Skeletal muscle tissue (tissue), 4 donors: ENCODE results near the gene MYO1D. TPM values are rescaled to one million over a fixed set of nuclear protein-coding genes. Genes with fewer than 3 reads are reported as not detected.
"Not testable (repeated sequence)": the region's sequence is repeated elsewhere in the genome, so short reads cannot be mapped to it uniquely, and the experiment has no call there.

Experiments
- H3K27ac ChIP-seq: one replicate; pipeline ENCODE4 v1.7.0; 2013; ENCODE audit warnings: mild to moderate bottlenecking, low read depth, low read length, inconsistent platforms
- H3K27me3 ChIP-seq, 3 donors: one replicate each; pipeline ENCODE4 v1.7.0; 2013; ENCODE audit warnings: low read length in 3 of 3; ENCODE audit not compliant: control insufficient read depth in 3 of 3, insufficient read depth in 3 of 3
- H3K36me3 ChIP-seq, 3 donors: one replicate each; pipeline ENCODE4 v1.7.0; 2013; ENCODE audit warnings: low read length in 3 of 3; ENCODE audit not compliant: control insufficient read depth in 3 of 3, insufficient read depth in 3 of 3
- H3K4me1 ChIP-seq, 3 donors: one replicate each; pipeline ENCODE4 v1.7.0; 2013; ENCODE audit warnings: low read length in 3 of 3, mild to moderate bottlenecking in 3 of 3; ENCODE audit not compliant: control insufficient read depth in 3 of 3, insufficient read depth in 3 of 3
- H3K4me3 ChIP-seq, 3 donors: one replicate each; pipeline ENCODE4 v1.7.0; 2013; ENCODE audit warnings: low read length in 3 of 3
- H3K9ac ChIP-seq, 3 donors: one replicate each; pipeline ENCODE4 v1.7.0; 2013; ENCODE audit warnings: low read length in 3 of 3, mild to moderate bottlenecking in 3 of 3, moderate library complexity in 2 of 3, low read depth in 1 of 3
- H3K9me3 ChIP-seq, 3 donors: one replicate each; pipeline ENCODE4 v1.7.0; 2013; ENCODE audit warnings: low read length in 3 of 3; ENCODE audit not compliant: control insufficient read depth in 3 of 3
- total RNA-seq: library from RNA; depleted of rRNA; stranded (reverse); fragments of >200 nt; gene quantifications from one replicate; pipeline ENCODE4 v1.2.3, GENCODE V29; 2014
- donor health status: Osteomylitis.

Gene MYO1D
- total RNA-seq: 15.1 TPM

GRCh38 chr17:32876417-32877163 is at the start of gene MYO1D:
TSS of gene MYO1D (minus strand) at chr17:32877124. CDS start at chr17:32876872, 252 bp downstream.
- H3K27ac ChIP-seq: peak within 1 kb of the TSS; percentile 68

GRCh38 chr17:32926183-32926582 is 49.3 kb upstream of the MYO1D start:
- H3K36me3 ChIP-seq: no peaks in the 10 kb centered on the region
- H3K4me3 ChIP-seq: no peak overlapping the region
- H3K9me3 ChIP-seq: no peaks in the 10 kb centered on the region
- H3K27ac ChIP-seq: no peak overlapping the region
- no peak overlapping the region for H3K9ac ChIP-seq
- peaks cover 6 to 15% (median 6%) of the 10 kb centered on the region in 3 donors for H3K4me1 ChIP-seq
- H3K27me3 ChIP-seq: peaks cover 8 to 37% (median 27%) of the 10 kb centered on the region in 3 donors

More at GRCh38 chr17:32876417-32877163, at the start of gene MYO1D:
- peak within 1 kb of the TSS; percentile 74 to 82 (median 75) for H3K9ac ChIP-seq
- no peaks in the 10 kb centered on the region for H3K27me3 ChIP-seq
- no peaks in the 10 kb centered on the region for H3K36me3 ChIP-seq
- H3K4me3 ChIP-seq: peak within 1 kb of the TSS; percentile 76 to 81 (median 81)
- H3K4me1 ChIP-seq: peaks cover 9 to 12% (median 10%) of the 10 kb centered on the region in 3 donors
- H3K9me3 ChIP-seq: no peaks in the 10 kb centered on the region

GRCh38 chr17:32923905-32924304 is 47.0 kb upstream of the MYO1D start:
- not testable (repeated sequence) for H3K9ac ChIP-seq, H3K4me3 ChIP-seq, H3K36me3 ChIP-seq, H3K9me3 ChIP-seq, H3K27ac ChIP-seq
- Histone ChIP-seq H3K27me3 (peaks cover 8 to 21% (median 15%) of the 10 kb centered on the region in 3 donors), H3K4me1 (peaks cover 6 to 12% (median 6%) of the 10 kb centered on the region in 3 donors)

- H3K9ac ChIP-seq: no peak overlapping the region
Observed at GRCh38 chr17:32921017-32921416, 44.1 kb upstream of the MYO1D start.

GRCh38 chr17:32920293-32920692 is 43.4 kb upstream of the MYO1D start:
- H3K9me3 ChIP-seq: no peaks in the 10 kb centered on the region
- H3K36me3 ChIP-seq: no peaks in the 10 kb centered on the region
- H3K9ac ChIP-seq: no peak overlapping the region
- H3K4me1 ChIP-seq: no peaks in the 10 kb centered on the region
- no peak overlapping the region for H3K27ac ChIP-seq
- no peaks in the 10 kb centered on the region for H3K27me3 ChIP-seq
- no peak overlapping the region for H3K4me3 ChIP-seq

More at GRCh38 chr17:32921017-32921416, 44.1 kb upstream of the MYO1D start:
- no peaks in the 10 kb centered on the region for H3K27me3 ChIP-seq
- H3K27ac ChIP-seq: no peak overlapping the region
- H3K36me3 ChIP-seq: no peaks in the 10 kb centered on the region
- no peaks in the 10 kb centered on the region for H3K9me3 ChIP-seq
- H3K4me3 ChIP-seq: no peak overlapping the region
- H3K4me1 ChIP-seq: no peaks in the 10 kb centered on the region

GRCh38 chr17:32919876-32920275 is 43.0 kb upstream of the MYO1D start:
- H3K36me3 ChIP-seq, H3K9ac ChIP-seq, H3K27ac ChIP-seq, H3K27me3 ChIP-seq, H3K4me3 ChIP-seq, H3K9me3 ChIP-seq, H3K4me1 ChIP-seq: not testable (repeated sequence)

- no peaks in the 10 kb centered on the region for H3K27me3 ChIP-seq
- H3K9ac ChIP-seq: no peak overlapping the region
- no peak overlapping the region for H3K4me3 ChIP-seq
- no peaks in the 10 kb centered on the region for H3K9me3 ChIP-seq
- H3K27ac ChIP-seq: no peak overlapping the region
- no peaks in the 10 kb centered on the region for H3K4me1 ChIP-seq
- H3K36me3 ChIP-seq: no peaks in the 10 kb centered on the region
Observed at GRCh38 chr17:32917842-32918241, 40.9 kb upstream of the MYO1D start.

GRCh38 chr17:32917081-32917480 is 40.2 kb upstream of the MYO1D start:
- Histone ChIP-seq H3K27ac (no peak overlapping the region), H3K9me3 (no peaks in the 10 kb centered on the region), H3K27me3 (no peaks in the 10 kb centered on the region), H3K9ac (no peak overlapping the region), H3K36me3 (no peaks in the 10 kb centered on the region), H3K4me1 (no peaks in the 10 kb centered on the region), H3K4me3 (no peak overlapping the region)

GRCh38 chr17:32916134-32916533 is 39.2 kb upstream of the MYO1D start:
- Histone ChIP-seq H3K36me3 (no peaks in the 10 kb centered on the region), H3K27ac (no peak overlapping the region), H3K9ac (no peak overlapping the region), H3K9me3 (no peaks in the 10 kb centered on the region), H3K4me3 (no peak overlapping the region), H3K27me3 (no peaks in the 10 kb centered on the region), H3K4me1 (no peaks in the 10 kb centered on the region)

GRCh38 chr17:32915245-32915644 is 38.3 kb upstream of the MYO1D start:
- Histone ChIP-seq H3K27me3 (no peaks in the 10 kb centered on the region), H3K36me3 (no peaks in the 10 kb centered on the region), H3K4me3 (no peak overlapping the region), H3K4me1 (no peaks in the 10 kb centered on the region), H3K27ac (no peak overlapping the region), H3K9me3 (no peaks in the 10 kb centered on the region), H3K9ac (no peak overlapping the region)
